Lung microvascular endothelial cell (primary cell): ENCODE results near the gene CALR. TPM values are rescaled to one million over a fixed set of nuclear protein-coding genes. Genes with fewer than 3 reads are reported as not detected.
"Not testable (repeated sequence)": the region's sequence is repeated elsewhere in the genome, so short reads cannot be mapped to it uniquely, and the experiment has no call there.

Experiments used
- DNase-seq, 2 donors: peaks; one replicate each; pipeline versions ENCODE4 v3.0.0 to v3.0.0-alpha.2; 2010; ENCODE audit warnings: low read depth in 2 of 2
- total RNA-seq: library from RNA; depleted of rRNA; stranded (reverse); fragments of >200 nt; gene quantifications from 2 replicates; pipeline ENCODE4 v1.2.1, GENCODE V29; 2014

The CALR gene
- total RNA-seq, 1 donor from 2014 or later, result 1,340 TPM

DNA sequence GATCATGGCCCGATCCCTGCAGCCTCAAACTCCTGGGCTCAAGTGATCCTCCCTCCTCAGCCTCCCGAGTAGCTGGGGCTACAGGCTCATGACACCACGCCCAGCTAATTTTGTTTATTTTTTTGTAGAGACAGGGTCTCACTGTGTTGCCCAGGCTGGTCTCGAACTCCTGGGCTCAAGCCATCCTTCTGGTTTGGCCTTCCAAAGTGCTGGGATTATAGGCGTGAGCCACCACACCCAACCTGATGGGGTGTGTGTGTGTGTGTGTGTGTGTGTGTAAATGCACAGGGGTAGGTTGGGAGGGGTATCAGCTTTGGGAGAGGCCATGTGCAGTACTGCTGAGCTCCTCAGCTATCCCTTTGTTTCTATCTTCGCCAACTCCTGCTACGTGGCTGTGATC lies 37.7 kb downstream of the CALR start:
- not testable (repeated sequence) for DNase-seq

- no peak for DNase-seq
Observed at GRCh38 chr19:12979974-12980373, 41.6 kb downstream of the CALR start.

GRCh38 chr19:12982648-12983047 lies 44.2 kb downstream of the CALR start:
- no peak for DNase-seq

DNA sequence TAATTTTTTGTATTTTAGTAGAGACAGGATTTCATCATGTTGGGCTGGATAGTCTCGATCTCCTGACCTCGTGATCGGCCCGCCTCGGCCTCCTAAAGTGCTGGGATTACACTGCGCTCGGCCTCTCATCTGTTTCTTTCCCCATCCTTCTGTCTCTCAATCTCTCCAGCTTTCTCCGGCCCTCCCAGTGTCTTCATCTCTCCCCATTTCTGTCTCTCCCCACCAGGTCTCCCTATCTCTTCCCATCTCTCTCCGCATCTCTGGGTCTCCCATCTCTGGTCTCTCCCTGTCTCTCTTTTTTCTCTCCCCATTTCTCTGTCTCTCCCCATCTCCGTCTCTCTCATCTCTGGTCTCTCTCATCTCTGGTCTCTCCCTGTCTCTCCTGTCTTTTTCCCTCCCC lies 44.7 kb downstream of the CALR start:
- DNase-seq, result no peak

- DNase-seq, result peak; percentile 84 to 90
Observed at GRCh38 chr19:12983542-12984142, 45.2 kb downstream of the CALR start.

DNA sequence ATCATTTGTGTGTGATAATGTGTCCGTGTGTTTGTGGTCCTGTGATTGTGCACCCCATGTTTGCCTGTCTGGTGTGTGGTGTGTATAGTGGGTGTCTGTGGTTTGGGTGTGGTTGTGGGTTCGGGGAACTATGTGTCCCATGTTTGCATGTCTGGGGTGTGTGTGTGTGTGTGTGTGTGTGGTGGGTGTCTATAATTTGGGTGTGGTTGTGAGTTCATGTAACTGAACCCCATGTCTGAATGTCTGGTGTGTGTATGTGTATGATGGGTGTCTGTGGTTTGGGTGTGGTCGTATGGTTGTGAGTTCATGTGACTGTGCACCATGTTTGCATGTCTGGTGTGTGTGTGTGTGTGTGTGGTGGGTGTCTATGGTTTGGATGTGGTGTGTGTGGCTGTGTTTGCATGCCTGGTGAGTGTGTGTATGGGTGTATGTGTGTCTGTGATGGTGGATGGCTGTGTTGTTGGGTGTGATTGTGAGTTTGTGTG lies 45.8 kb downstream of the CALR start:
- DNase-seq, result no peak

GRCh38 chr19:12984683-12985048 lies 46.3 kb downstream of the CALR start:
- no peak for DNase-seq

DNA sequence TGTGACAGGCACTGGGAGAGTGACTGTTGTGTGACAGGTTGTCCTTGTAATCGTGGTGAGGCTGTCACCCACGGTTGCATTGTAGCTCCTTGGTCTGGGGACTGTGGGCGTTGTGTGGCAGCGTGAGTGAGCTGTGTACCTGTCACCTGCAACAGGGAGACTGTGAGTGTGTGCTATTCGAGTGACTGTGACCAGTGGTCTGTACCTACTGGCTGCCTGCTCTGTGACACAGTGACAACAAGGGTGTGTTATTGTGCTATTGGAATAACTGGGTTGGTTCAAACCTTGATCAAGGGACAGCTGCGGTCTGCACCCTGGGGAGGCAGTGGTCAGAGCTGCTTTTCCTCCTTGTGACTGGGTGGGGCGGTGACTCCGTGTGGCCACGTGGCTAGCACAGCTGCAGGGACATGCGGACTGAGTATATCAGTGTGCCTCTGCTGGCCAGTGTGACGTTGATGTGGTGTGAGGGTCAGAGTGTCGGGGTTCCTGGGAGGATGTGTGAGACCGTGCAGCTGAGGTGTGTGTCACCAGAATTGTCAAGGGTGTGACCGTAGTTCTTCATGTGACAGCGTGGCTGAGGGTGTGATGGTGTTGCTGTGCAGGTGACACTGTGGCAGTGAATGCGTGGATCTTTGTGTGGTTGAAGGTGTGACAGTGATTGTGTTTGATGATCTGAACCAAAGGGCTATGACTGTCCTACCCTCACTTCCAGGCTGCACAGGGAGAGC lies 46.8 kb downstream of the CALR start:
- DNase-seq, result peak in 1 of 2 donors; percentile 53

DNA sequence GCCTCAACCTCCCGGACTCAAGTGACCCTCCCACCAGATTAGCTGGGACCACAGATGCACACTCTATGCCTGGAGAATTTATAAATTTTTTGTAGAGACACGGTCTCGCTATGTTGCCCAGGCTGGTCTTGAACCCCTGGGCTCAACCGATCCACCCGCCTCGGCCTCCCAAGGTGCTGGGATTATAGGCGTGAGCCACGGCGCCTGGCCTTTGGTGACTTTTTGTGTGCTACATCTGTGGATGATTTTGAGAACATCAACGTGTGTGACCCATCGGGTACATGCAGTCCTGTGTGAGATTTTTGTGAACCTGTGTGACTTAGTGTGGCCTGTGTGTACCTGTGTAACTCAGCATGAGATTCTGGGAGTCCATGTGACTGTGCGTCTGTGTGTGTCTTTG lies 48.3 kb downstream of the CALR start:
- no peak for DNase-seq

GRCh38 chr19:12987190-12987589 lies 48.8 kb downstream of the CALR start:
- no peak for DNase-seq

GRCh38 chr19:12987781-12988180 lies 49.4 kb downstream of the CALR start:
- DNase-seq, result no peak

DNA sequence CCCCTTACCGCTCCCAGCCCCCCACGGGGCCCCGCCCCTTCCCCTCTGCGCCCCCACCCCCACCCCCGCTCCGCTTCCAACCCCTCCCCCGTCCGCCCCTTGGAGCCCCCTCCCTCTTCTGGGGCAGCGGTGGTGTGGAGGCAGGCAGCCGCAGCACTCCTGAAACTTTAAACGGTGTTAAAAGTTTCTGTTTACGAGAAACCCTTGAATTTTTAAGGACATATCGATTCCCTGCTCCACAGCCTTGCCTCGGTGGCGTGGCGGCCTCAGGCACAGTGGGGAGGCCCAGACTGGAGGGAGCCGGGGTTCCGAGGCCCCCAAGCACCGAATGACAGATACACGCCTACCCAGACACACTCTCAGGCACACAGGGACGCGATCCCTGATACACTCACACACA lies 52.0 kb downstream of the CALR start:
- DNase-seq, result no peak

GRCh38 chr19:12990853-12991252 lies 52.4 kb downstream of the CALR start:
- no peak for DNase-seq

GRCh38 chr19:12991296-12991695 lies 52.9 kb downstream of the CALR start:
- DNase-seq, result no peak

DNA sequence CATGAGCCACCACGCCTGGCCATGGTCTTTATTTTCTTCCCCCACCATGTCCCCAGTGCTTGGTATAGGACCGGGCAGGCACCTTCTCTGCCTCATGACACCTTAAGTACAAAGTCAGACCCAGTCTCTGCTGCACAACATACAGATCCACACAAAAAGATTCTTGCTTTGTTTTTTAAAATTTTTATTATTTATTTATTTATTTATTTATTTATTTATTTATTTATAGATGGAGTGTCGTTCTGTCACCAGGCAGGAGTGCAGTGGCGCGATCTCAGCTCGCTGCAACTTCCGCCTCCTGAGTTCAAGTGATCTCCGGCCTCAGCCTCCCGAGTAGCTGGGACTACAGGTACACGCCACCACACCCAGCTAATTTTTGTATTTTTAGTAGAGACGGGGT lies 54.3 kb downstream of the CALR start:
- no peak for DNase-seq

DNA sequence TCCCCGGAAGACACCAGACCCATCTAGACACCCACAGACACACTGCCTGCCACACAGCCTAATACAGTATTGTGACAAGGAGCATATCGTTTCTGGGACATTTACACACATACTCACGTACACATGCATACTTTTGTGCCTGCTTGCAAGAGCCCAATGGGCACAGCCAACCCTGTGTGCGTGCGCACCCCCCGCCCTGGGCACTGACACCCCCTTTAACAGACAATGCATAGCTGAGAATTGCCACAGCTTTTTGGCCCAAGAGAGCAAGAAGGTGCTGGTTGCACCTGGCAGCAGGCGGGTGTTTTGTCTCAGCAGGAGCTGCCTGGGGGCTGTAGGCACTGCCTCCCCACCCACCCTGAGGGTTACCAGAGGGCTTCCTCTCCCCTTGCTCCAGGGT lies 55.2 kb downstream of the CALR start:
- DNase-seq, result no peak

Other genes starting within 250 kb of the CALR start
- gene FBXW9, start 242.0 kb upstream of the CALR start, total RNA-seq, result 3.8 and 5.2 TPM in 2 replicates
- gene TNPO2, start 214.7 kb upstream of the CALR start, total RNA-seq, result 14.4 and 19.4 TPM in 2 replicates
- gene TRIR, start 203.9 kb upstream of the CALR start, total RNA-seq, result 124 and 182 TPM in 2 replicates
- gene GET3, start 201.1 kb upstream of the CALR start, total RNA-seq, result 67.8 and 73.8 TPM in 2 replicates
- not detected in 2 replicates for gene BEST2, start 186.8 kb upstream of the CALR start, total RNA-seq
- 5.4 and 9.3 TPM in 2 replicates for gene HOOK2, start 163.1 kb upstream of the CALR start, total RNA-seq
- gene JUNB, start 147.1 kb upstream of the CALR start, total RNA-seq, result 59.3 and 124 TPM in 2 replicates
- 185 and 189 TPM in 2 replicates for gene PRDX2, start 136.8 kb upstream of the CALR start, total RNA-seq
- 0.20 TPM in 1 of 2 replicates, not detected in the other for gene THSD8, start 136.5 kb upstream of the CALR start, total RNA-seq
- gene RNASEH2A, start 132.0 kb upstream of the CALR start, total RNA-seq, result 7.1 and 9.8 TPM in 2 replicates
- not detected in 2 replicates for gene RTBDN, start 104.0 kb upstream of the CALR start, total RNA-seq
- gene MAST1, start 100.1 kb upstream of the CALR start, total RNA-seq, result 0.44 and 0.60 TPM in 2 replicates
- gene DNASE2, start 57.2 kb upstream of the CALR start, total RNA-seq, result 22.0 and 23.6 TPM in 2 replicates
- gene KLF1, start 51.4 kb upstream of the CALR start, total RNA-seq, result not detected in 2 replicates
- 13.7 and 17.3 TPM in 2 replicates for gene GCDH, start 47.4 kb upstream of the CALR start, total RNA-seq
- under 0.01 and 0.20 TPM in 2 replicates for gene SYCE2, start 19.3 kb upstream of the CALR start, total RNA-seq
- gene FARSA, start 4.9 kb upstream of the CALR start, total RNA-seq, result 40.8 and 53.6 TPM in 2 replicates
- gene RAD23A, start 7.3 kb downstream of the CALR start, total RNA-seq, result 36.8 and 60.5 TPM in 2 replicates
- 18.5 and 21.1 TPM in 2 replicates for gene GADD45GIP1, start 18.6 kb downstream of the CALR start, total RNA-seq
- under 0.01 and 0.22 TPM in 2 replicates for gene DAND5, start 31.0 kb downstream of the CALR start, total RNA-seq
- 8.9 and 10.5 TPM in 2 replicates for gene NFIX, start 56.9 kb downstream of the CALR start, total RNA-seq
- gene LYL1, start 164.2 kb downstream of the CALR start, total RNA-seq, result 17.3 and 28.8 TPM in 2 replicates
- 17.4 and 26.6 TPM in 2 replicates for gene TRMT1, start 178.1 kb downstream of the CALR start, total RNA-seq
- gene NACC1, start 179.7 kb downstream of the CALR start, total RNA-seq, result 32.7 and 34.1 TPM in 2 replicates
- 46.4 and 56.0 TPM in 2 replicates for gene STX10, start 211.8 kb downstream of the CALR start, total RNA-seq
- 19.0 and 31.2 TPM in 2 replicates for gene IER2, start 211.8 kb downstream of the CALR start, total RNA-seq